HepG2 (cell line): ENCODE measurements around the gene OLR1. TPM values are rescaled to one million over a fixed set of nuclear protein-coding genes. Genes with fewer than 3 reads are reported as not detected.

Experiments
- ATAC-seq: fragments of 200-7000 bp; cut with Tn5 transposase; 3 replicates; pipeline ENCODE4 v1.9.1; 2020; ENCODE audit warnings: mild to moderate bottlenecking, moderate library complexity
- BruUV-seq: library from RNA; stranded (reverse); fragments of 400-500 nt; replicated peaks from 2 replicates; lab custom pipeline; 2021; lab: Mats Ljungman, UMichigan
- CTCF ChIA-PET: fragments of 300-600 bp; formaldehyde crosslinking; extraction: SDS; loops from one replicate; lab custom pipeline; 2021; ENCODE audit warnings: low total read pairs, inconsistent platforms, low intra/inter-chr PET ratio; lab: Yijun Ruan, JAX
- POLR2A ChIA-PET: fragments of 350-600 bp; sonication (Branson Sonifier 250); formaldehyde crosslinking; loops from one replicate; lab custom pipeline; 2020; ENCODE audit warnings: antibody characterized with exemption, inconsistent platforms; lab: Yijun Ruan, JAX
- DNase-seq: peaks from one replicate; pipeline ENCODE4 v3.0.0-alpha.2; 2015; ENCODE audit warnings: low spot score
- FAIRE-seq: peaks from 3 replicates; lab custom pipeline; 2011; peaks lifted over from hg19 to GRCh38; lab: Jason Lieb, UNC
- H2AFZ ChIP-seq: one replicate; pipeline ENCODE4 v1.6.1; 2011; ENCODE audit warnings: low read length, inconsistent platforms
- H3K27ac ChIP-seq: fragments of 300-600 bp; 3 replicates; pipeline ENCODE4 v1.8.0; 2011; ENCODE audit warnings: mixed run types, mild to moderate bottlenecking, mixed read lengths, low read length, inconsistent platforms; ENCODE audit not compliant: insufficient read depth; ENCODE audit errors: extremely low read length
- H3K27me3 ChIP-seq, 2 experiments: fragments of 200-600 bp in 1 of 2; 2 replicates in 1 of 2; 3 replicates in 1 of 2; pipeline versions ENCODE4 v1.6.0 to v1.8.0; 2011; ENCODE audit warnings: low read length in 2 of 2, mild to moderate bottlenecking in 2 of 2, moderate library complexity in 2 of 2, inconsistent platforms in 1 of 2; ENCODE audit not compliant: insufficient read depth in 2 of 2, control insufficient read depth in 1 of 2
- H3K36me3 ChIP-seq, 2 experiments: fragments of 200-600 bp in 1 of 2; replicated peaks in 1 of 2; 2 replicates in 1 of 2; 3 replicates in 1 of 2; pipeline versions ENCODE4 v1.5.1 to v1.8.0; 2011; ENCODE audit warnings: low read length in 2 of 2, inconsistent platforms in 1 of 2; ENCODE audit not compliant: insufficient read depth in 2 of 2, control insufficient read depth in 1 of 2
- H3K4me1 ChIP-seq: 2 replicates; pipeline ENCODE4 v1.5.1; 2012; ENCODE audit warnings: low read length, inconsistent platforms; ENCODE audit not compliant: insufficient read depth
- H3K4me2 ChIP-seq: 2 replicates; pipeline ENCODE4 v1.6.0; 2011; ENCODE audit warnings: low read depth, low read length, inconsistent platforms
- H3K4me3 ChIP-seq, 3 experiments: fragments of 200-600 bp in 1 of 3; sonication (generic), shearing (Covaris generic) in 1 of 3; replicated peaks in 1 of 3; 2 replicates each; pipeline ENCODE4 v1.5.1; 2011 to 2016; ENCODE audit warnings: low read length in 3 of 3, inconsistent platforms in 2 of 3, low read depth in 2 of 3, mild to moderate bottlenecking in 2 of 3, control low read depth in 1 of 3, mixed read lengths in 1 of 3; ENCODE audit not compliant: insufficient read depth in 1 of 3
- H3K79me2 ChIP-seq: one replicate; pipeline ENCODE4 v1.6.1; 2011; ENCODE audit warnings: low read length, inconsistent platforms; ENCODE audit not compliant: insufficient read depth
- H3K9ac ChIP-seq: 2 replicates; pipeline ENCODE4 v1.6.0; 2011; ENCODE audit warnings: mild to moderate bottlenecking, low read depth, low read length, inconsistent platforms; ENCODE audit not compliant: insufficient read depth
- H3K9me3 ChIP-seq: 2 replicates; pipeline ENCODE4 v1.5.1; 2012; ENCODE audit warnings: mild to moderate bottlenecking, low read length
- H4K20me1 ChIP-seq: 2 replicates; pipeline ENCODE4 v1.6.0; 2011; ENCODE audit warnings: inconsistent platforms, mild to moderate bottlenecking, low read length, moderate library complexity; ENCODE audit not compliant: insufficient read depth
- MXI1 ChIP-seq: IDR thresholded peaks from 3 replicates; pipeline ENCODE4 v1.6.1; 2012; ENCODE audit warnings: low read depth, low read length, inconsistent platforms, borderline replicate concordance
- NR2F6 ChIP-seq, 2 experiments: IDR thresholded peaks; 2 replicates each; pipeline ENCODE4 v1.6.1; 2016; ENCODE audit warnings: antibody characterized with exemption in 1 of 2, mild to moderate bottlenecking in 1 of 2
- PHB2 ChIP-seq: fragments of 450-650 bp; IDR thresholded peaks from 2 replicates; pipeline ENCODE4 v1.6.1; 2018; ENCODE audit not compliant: partially characterized antibody
- SIN3B ChIP-seq: fragments of 150-350 bp; IDR thresholded peaks from 2 replicates; pipeline ENCODE4 v1.6.1; 2014; ENCODE audit warnings: low read length
- STAT6 ChIP-seq: sonication (generic); formaldehyde crosslinking; IDR thresholded peaks from 2 replicates; pipeline ENCODE4 v1.4.0; 2020; ENCODE audit warnings: missing genetic modification reagents, mild to moderate bottlenecking, borderline replicate concordance
- ZNF337 ChIP-seq: sonication (generic); formaldehyde crosslinking; IDR thresholded peaks from 2 replicates; pipeline ENCODE4 v1.5.1; 2020; ENCODE audit warnings: missing genetic modification reagents, low read depth, mild to moderate bottlenecking, borderline replicate concordance
- ZNF362 ChIP-seq: sonication (generic); formaldehyde crosslinking; IDR thresholded peaks from 2 replicates; pipeline ENCODE4 v1.4.0; 2020; ENCODE audit warnings: missing genetic modification reagents, mild to moderate bottlenecking, borderline replicate concordance
- ZNF441 ChIP-seq: sonication (generic); formaldehyde crosslinking; IDR thresholded peaks from 2 replicates; pipeline ENCODE4 v1.7.0; 2021; ENCODE audit warnings: missing genetic modification reagents, borderline replicate concordance
- ZNF687 ChIP-seq: sonication (generic); formaldehyde crosslinking; IDR thresholded peaks from 2 replicates; pipeline ENCODE4 v1.5.1; 2020; ENCODE audit warnings: mild to moderate bottlenecking, missing genetic modification reagents, moderate library complexity
- WGBS: methylation state at CpG from one replicate; pipeline ENCODE4 v1.1.6; 2017; ENCODE audit warnings: low lambda C conversion rate; 5-methylcytosine and 5-hydroxymethylcytosine counted together
- in situ Hi-C: cut with HindIII; loops from 2 replicates; pipeline ENCODE4 v1.10.0; 2017; ENCODE audit warnings: low pct_unique_long_range_greater_than_20kb; ENCODE audit not compliant: extremely low pct_ligation_motif_present
- intact Hi-C: fragments of 100-400 bp; cut with micrococcal nuclease; formaldehyde crosslinking; loops from one replicate; pipeline ENCODE4 v1.10.0; 2022; ENCODE audit not compliant: unreplicated experiment
- polyA plus RNA-seq, 8 experiments: library from polyadenylated mRNA; depleted of rRNA in 3 of 8; stranded (reverse) in 7 of 8; unstranded in 1 of 8; fragments of >200 nt; fragmentation: Illumina TruSeq in 4 of 8; extraction: Trizol in 4 of 8; gene quantifications; 2 replicates each; pipeline versions ENCODE4 v1.2.1 to v1.2.3, GENCODE V29; 2011 to 2016; ENCODE audit warnings: low read depth in 4 of 8, missing spikeins in 1 of 8, mixed read lengths in 1 of 8; ENCODE audit not compliant: insufficient read depth in 1 of 8
- total RNA-seq, 5 experiments: library from RNA; depleted of rRNA; stranded (reverse); fragments of >200 nt; fragmentation: Illumina TruSeq; extraction: Trizol; gene quantifications; 2 replicates each; pipeline ENCODE4 v1.2.3, GENCODE V29; 2016; ENCODE audit warnings: low read depth in 1 of 5

OLR1 gene
- total and polyA plus RNA-seq, 2 of the 13 experiments (the other 11 are each of a cell fraction or from before 2014, with no cell fraction given), result not detected

- DNase-seq, result no peak
Measured at GRCh38 chr12:10132850-10133370, 39.0 kb downstream of the OLR1 start.

GRCh38 chr12:10131111-10131690 lies 40.7 kb downstream of the OLR1 start:
- H3K27me3 ChIP-seq, result peaks cover 0 to 11% of the 10 kb centered on the region in 2 experiments; a peak in 2 of 5 replicates
- in situ Hi-C loops (loop anchor here (10.0 kb wide), 1 partner anchor 376 kb away; no protein-coding TSS in a partner anchor), intact Hi-C loops (no loop called here)
- 0% methylated on average over 2 of the region's 2 CpGs for WGBS
- no peak for DNase-seq
- H3K79me2 ChIP-seq, result no peaks in the 10 kb centered on the region
- no peak overlapping the region for H3K4me3 ChIP-seq
- POLR2A ChIA-PET, result no interaction called here
- H2AFZ ChIP-seq, result no peak overlapping the region
- no peaks in the 10 kb centered on the region for H3K36me3 ChIP-seq
- H4K20me1 ChIP-seq, result no peaks in the 10 kb centered on the region
- no peaks in the 10 kb centered on the region for H3K9me3 ChIP-seq
- no TSS peak for BruUV-seq
- no peak overlapping the region for H3K27ac ChIP-seq
- H3K9ac ChIP-seq, result no peak overlapping the region
- CTCF ChIA-PET, result no interaction called here
- no peaks in the 10 kb centered on the region for H3K4me1 ChIP-seq
- no peak overlapping the region for H3K4me2 ChIP-seq
- ATAC-seq, result no peak
- FAIRE-seq, result no peak
- no peak for TF ChIP-seq PHB2
- TF ChIP-seq NR2F6 (IDR thresholded peaks at IDR 0.05), result no peak
- TF ChIP-seq NR2F6 (CRISPR knock-in tag; IDR thresholded peaks at IDR 0.05), result no peak
- TF ChIP-seq STAT6 (CRISPR knock-in tag), result no peak
- TF ChIP-seq ZNF687 (CRISPR knock-in tag), result no peak

More at GRCh38 chr12:10132850-10133370, 39.0 kb downstream of the OLR1 start:
- CTCF ChIA-PET, result no interaction called here
- Histone ChIP-seq H3K27ac (no peak overlapping the region), H3K4me3 (no peak overlapping the region), H3K4me1 (0 out of 2 replicates have a peak, but pooled peaks cover 6% of the 10 kb centered on the region), H3K36me3 (no peaks in the 10 kb centered on the region), H3K27me3 (peaks cover 0 to 8% of the 10 kb centered on the region in 2 experiments; a peak in 2 of 5 replicates), H3K4me2 (no peak overlapping the region), H4K20me1 (no peaks in the 10 kb centered on the region), H3K9ac (no peak overlapping the region), H2AFZ (no peak overlapping the region), H3K79me2 (no peaks in the 10 kb centered on the region), H3K9me3 (no peaks in the 10 kb centered on the region)
- in situ Hi-C loops, result loop anchor here (10.0 kb wide), 1 partner anchor 378 kb away; no protein-coding TSS in a partner anchor
- FAIRE-seq, result no peak
- intact Hi-C loops, result no loop called here
- TF ChIP-seq MXI1, result no peak
- no peak for TF ChIP-seq ZNF337 (CRISPR knock-in tag)
- no peak for TF ChIP-seq ZNF362 (CRISPR knock-in tag)
- TF ChIP-seq SIN3B, result no peak
- no peak for TF ChIP-seq ZNF441 (CRISPR knock-in tag)
- no peak for ATAC-seq
- BruUV-seq, result no TSS peak
- POLR2A ChIA-PET, result no interaction called here
- 42% methylated on average over 6 of the region's 6 CpGs for WGBS
